Measurements from ENCODE around the gene RBSN.

GRCh38 chr3:15064299-15064834 is 34.6 kb downstream of the RBSN start:
- TF ChIP-seq EZH2 (IDR thresholded peaks at IDR 0.05) = no peak
- TF ChIP-seq POLR2AphosphoS5 (IDR thresholded peaks at IDR 0.05; ENCODE audit: borderline replicate concordance, low read depth, low read length) = no peak

Data from SK-N-MC (cell line).